ENCODE results near the gene SOX21. TPM values are rescaled to one million over a fixed set of nuclear protein-coding genes. Genes with fewer than 3 reads are reported as not detected.

Gene SOX21
- total and polyA plus RNA-seq, 5 experiments from 2014 or later, result not detected

- Mint-ChIP-seq H3K4me1 (no peaks in the 10 kb centered on the region), H3K4me3 (no peak overlapping the region), H3K9me3 (peaks cover 0 to 9% (median 0%) of the 10 kb centered on the region in 9 donors), H3K36me3 (peaks cover 0 to 5% (median 0%) of the 10 kb centered on the region in 3 donors), H3K27ac (no peak overlapping the region), H3K27me3 (peaks cover 46 to 75% (median 54%) of the 10 kb centered on the region in 5 donors)
- no peak for ATAC-seq
- POLR2A ChIA-PET, result no interaction called here
- no peak for DNase-seq
Measured at GRCh38 chr13:94696171-94696570, 16.2 kb downstream of the SOX21 start.

GRCh38 chr13:94692030-94692429 lies 20.3 kb downstream of the SOX21 start:
- POLR2A ChIA-PET, result no interaction called here
- H3K27ac Mint-ChIP-seq, result no peak overlapping the region
- no peak overlapping the region for H3K4me3 Mint-ChIP-seq
- H3K4me1 Mint-ChIP-seq, result no peaks in the 10 kb centered on the region
- no peaks in the 10 kb centered on the region for H3K36me3 Mint-ChIP-seq
- H3K9me3 Mint-ChIP-seq, result peaks cover 0 to 4% (median 0%) of the 10 kb centered on the region in 9 donors
- ATAC-seq (no peak), DNase-seq (no peak)
- H3K27me3 Mint-ChIP-seq, result peaks cover 24 to 55% (median 29%) of the 10 kb centered on the region in 5 donors

GRCh38 chr13:94683409-94683808 lies 28.9 kb downstream of the SOX21 start:
- POLR2A ChIA-PET, result no interaction called here
- H3K4me3 Mint-ChIP-seq, result no peak overlapping the region
- H3K9me3 Mint-ChIP-seq, result peaks cover 0 to 2% (median 0%) of the 10 kb centered on the region in 9 donors
- H3K36me3 Mint-ChIP-seq, result no peaks in the 10 kb centered on the region
- no peak overlapping the region for H3K27ac Mint-ChIP-seq
- H3K4me1 Mint-ChIP-seq, result peaks cover 0 to 2% (median 0%) of the 10 kb centered on the region in 4 donors
- DNase-seq (no peak), ATAC-seq (no peak)
- peaks cover 17 to 45% (median 33%) of the 10 kb centered on the region in 5 donors for H3K27me3 Mint-ChIP-seq

GRCh38 chr13:94682229-94682628 lies 30.1 kb downstream of the SOX21 start:
- ATAC-seq (no peak), DNase-seq (no peak)
- Mint-ChIP-seq H3K27ac (no peak overlapping the region), H3K27me3 (peaks cover 21 to 48% (median 34%) of the 10 kb centered on the region in 5 donors), H3K4me1 (peaks cover 0 to 2% (median 0%) of the 10 kb centered on the region in 4 donors), H3K36me3 (no peaks in the 10 kb centered on the region), H3K4me3 (no peak overlapping the region), H3K9me3 (peaks cover 0 to 2% (median 0%) of the 10 kb centered on the region in 9 donors)
- POLR2A ChIA-PET, result no interaction called here

- ATAC-seq, result no peak
- POLR2A ChIA-PET, result no interaction called here
- Mint-ChIP-seq H3K36me3 (no peaks in the 10 kb centered on the region), H3K4me1 (peaks cover 0 to 2% (median 0%) of the 10 kb centered on the region in 4 donors), H3K27me3 (peaks cover 24 to 53% (median 38%) of the 10 kb centered on the region in 5 donors), H3K9me3 (peaks cover 0 to 2% (median 0%) of the 10 kb centered on the region in 9 donors), H3K27ac (no peak overlapping the region), H3K4me3 (no peak overlapping the region)
- no peak for DNase-seq
Measured at GRCh38 chr13:94679614-94680013, 32.7 kb downstream of the SOX21 start.

GRCh38 chr13:94678845-94679244 lies 33.5 kb downstream of the SOX21 start:
- no peak overlapping the region for H3K4me3 Mint-ChIP-seq
- peaks cover 24 to 53% (median 38%) of the 10 kb centered on the region in 5 donors for H3K27me3 Mint-ChIP-seq
- no peaks in the 10 kb centered on the region for H3K36me3 Mint-ChIP-seq
- POLR2A ChIA-PET, result no interaction called here
- peaks cover 0 to 2% (median 0%) of the 10 kb centered on the region in 4 donors for H3K4me1 Mint-ChIP-seq
- no peak for ATAC-seq
- peaks cover 0 to 2% (median 0%) of the 10 kb centered on the region in 9 donors for H3K9me3 Mint-ChIP-seq
- DNase-seq, result no peak
- H3K27ac Mint-ChIP-seq, result no peak overlapping the region

- Mint-ChIP-seq H3K36me3 (no peaks in the 10 kb centered on the region), H3K27ac (no peak overlapping the region), H3K4me1 (peaks cover 0 to 2% (median 0%) of the 10 kb centered on the region in 4 donors), H3K9me3 (peaks cover 0 to 2% (median 0%) of the 10 kb centered on the region in 9 donors), H3K27me3 (peaks cover 18 to 43% (median 31%) of the 10 kb centered on the region in 5 donors), H3K4me3 (no peak overlapping the region)
- DNase-seq (no peak), ATAC-seq (no peak)
- POLR2A ChIA-PET, result no interaction called here
Measured at GRCh38 chr13:94677799-94678198, 34.5 kb downstream of the SOX21 start.

GRCh38 chr13:94674609-94675348 lies 37.6 kb downstream of the SOX21 start:
- H3K36me3 Mint-ChIP-seq, result no peaks in the 10 kb centered on the region
- peak; percentile 47 to 62 for ATAC-seq
- no peaks in the 10 kb centered on the region for H3K4me1 Mint-ChIP-seq
- POLR2A ChIA-PET, result no interaction called here
- peaks cover 8 to 27% (median 21%) of the 10 kb centered on the region in 5 donors for H3K27me3 Mint-ChIP-seq
- H3K9me3 Mint-ChIP-seq, result no peaks in the 10 kb centered on the region
- H3K27ac Mint-ChIP-seq, result no peak overlapping the region
- no peak overlapping the region for H3K4me3 Mint-ChIP-seq
- DNase-seq, result peak; percentile 15 to 69 (median 36)

- ATAC-seq (no peak), DNase-seq (no peak)
- Mint-ChIP-seq H3K4me3 (no peak overlapping the region), H3K9me3 (no peaks in the 10 kb centered on the region), H3K36me3 (no peaks in the 10 kb centered on the region), H3K27me3 (peaks cover 5 to 27% (median 19%) of the 10 kb centered on the region in 5 donors), H3K4me1 (no peaks in the 10 kb centered on the region), H3K27ac (no peak overlapping the region)
- POLR2A ChIA-PET, result no interaction called here
Measured at GRCh38 chr13:94673851-94674250, 38.5 kb downstream of the SOX21 start.

- ATAC-seq (no peak), DNase-seq (no peak)
- POLR2A ChIA-PET, result no interaction called here
- Mint-ChIP-seq H3K27me3 (peaks cover 5 to 17% (median 11%) of the 10 kb centered on the region in 5 donors), H3K36me3 (no peaks in the 10 kb centered on the region), H3K4me1 (peaks cover 0 to 4% (median under 1%) of the 10 kb centered on the region in 4 donors), H3K9me3 (no peaks in the 10 kb centered on the region), H3K27ac (no peak overlapping the region), H3K4me3 (no peak overlapping the region)
Measured at GRCh38 chr13:94672400-94672799, 39.9 kb downstream of the SOX21 start.

GRCh38 chr13:94667190-94667589 lies 45.2 kb downstream of the SOX21 start:
- H3K36me3 Mint-ChIP-seq, result no peaks in the 10 kb centered on the region
- DNase-seq, result no peak
- no peak overlapping the region for H3K27ac Mint-ChIP-seq
- peaks cover 1 to 16% (median 8%) of the 10 kb centered on the region in 4 donors for H3K4me1 Mint-ChIP-seq
- ATAC-seq, result no peak
- no peaks in the 10 kb centered on the region for H3K9me3 Mint-ChIP-seq
- no peak overlapping the region for H3K4me3 Mint-ChIP-seq
- peaks cover 8 to 32% (median 23%) of the 10 kb centered on the region in 5 donors for H3K27me3 Mint-ChIP-seq
- POLR2A ChIA-PET, result no interaction called here

- no peak overlapping the region for H3K27ac Mint-ChIP-seq
- no peak for ATAC-seq
- POLR2A ChIA-PET, result no interaction called here
Measured at GRCh38 chr13:94666065-94666464, 46.3 kb downstream of the SOX21 start.

GRCh38 chr13:94664889-94665288 lies 47.5 kb downstream of the SOX21 start:
- no peak overlapping the region for H3K27ac Mint-ChIP-seq
- H3K9me3 Mint-ChIP-seq, result no peaks in the 10 kb centered on the region

More at GRCh38 chr13:94666065-94666464, 46.3 kb downstream of the SOX21 start:
- H3K9me3 Mint-ChIP-seq, result no peaks in the 10 kb centered on the region
- peaks cover 1 to 16% (median 9%) of the 10 kb centered on the region in 4 donors for H3K4me1 Mint-ChIP-seq
- no peaks in the 10 kb centered on the region for H3K36me3 Mint-ChIP-seq
- DNase-seq, result no peak
- H3K27me3 Mint-ChIP-seq, result peaks cover 9 to 37% (median 27%) of the 10 kb centered on the region in 5 donors
- H3K4me3 Mint-ChIP-seq, result no peak overlapping the region

More at GRCh38 chr13:94664889-94665288, 47.5 kb downstream of the SOX21 start:
- no peak for DNase-seq
- POLR2A ChIA-PET, result no interaction called here
- no peak for ATAC-seq
- no peaks in the 10 kb centered on the region for H3K36me3 Mint-ChIP-seq
- peaks cover 1 to 16% (median 9%) of the 10 kb centered on the region in 4 donors for H3K4me1 Mint-ChIP-seq
- H3K27me3 Mint-ChIP-seq, result peaks cover 9 to 37% (median 32%) of the 10 kb centered on the region in 5 donors
- no peak overlapping the region for H3K4me3 Mint-ChIP-seq
